NCI-H69 (cell line): ENCODE results near the gene RFT1.

Experiments
- DNase-seq: peaks from one replicate; lab custom pipeline; 2025; lab: John Stamatoyannopoulos, UW

Gene RFT1

GRCh38 chr3:53084310-53085001 is 45.8 kb downstream of the RFT1 start:
- peak; percentile 29 for DNase-seq

- DNase-seq = peak; percentile 29
Measured at GRCh38 chr3:53083949-53084309, 46.3 kb downstream of the RFT1 start.

GRCh38 chr3:53083521-53083920 is 46.7 kb downstream of the RFT1 start:
- DNase-seq = peak; percentile 69

GRCh38 chr3:53082736-53083135 is 47.5 kb downstream of the RFT1 start:
- DNase-seq = no peak

- no peak for DNase-seq
Measured at GRCh38 chr3:53081318-53081717, 48.9 kb downstream of the RFT1 start.

GRCh38 chr3:53080612-53081205 is 49.5 kb downstream of the RFT1 start:
- no peak for DNase-seq

GRCh38 chr3:53079791-53080555 is 50.3 kb downstream of the RFT1 start:
- no peak for DNase-seq

- no peak for DNase-seq
Measured at GRCh38 chr3:53079147-53079546, 51.1 kb downstream of the RFT1 start.

- no peak for DNase-seq
Measured at GRCh38 chr3:53078656-53079055, 51.6 kb downstream of the RFT1 start.

GRCh38 chr3:53077476-53078220 is 52.6 kb downstream of the RFT1 start:
- no peak for DNase-seq

- no peak for DNase-seq
Measured at GRCh38 chr3:53075743-53076140, 54.5 kb downstream of the RFT1 start.

- DNase-seq = no peak
Measured at GRCh38 chr3:53074761-53075742, 55.2 kb downstream of the RFT1 start.

GRCh38 chr3:53074366-53074696 is 55.9 kb downstream of the RFT1 start:
- no peak for DNase-seq

- DNase-seq = peak; percentile 32
Measured at GRCh38 chr3:53073553-53074365, 56.5 kb downstream of the RFT1 start.

GRCh38 chr3:53072653-53073552 is 57.3 kb downstream of the RFT1 start:
- DNase-seq = peak; percentile 82

- DNase-seq = no peak
Measured at GRCh38 chr3:53071882-53072431, 58.3 kb downstream of the RFT1 start.

- peak; percentile 84 for DNase-seq
Measured at GRCh38 chr3:53069422-53070068, 60.7 kb downstream of the RFT1 start.

GRCh38 chr3:53068176-53068575 is 62.1 kb downstream of the RFT1 start:
- no peak for DNase-seq

GRCh38 chr3:53067567-53067966 is 62.7 kb downstream of the RFT1 start:
- DNase-seq = peak; percentile 39
